ENCODE data around the gene SUPT3H.
"Not testable (repeated sequence)": the region's sequence is repeated elsewhere in the genome, so short reads cannot be mapped to it uniquely, and the experiment has no call there.

SUPT3H gene

GRCh38 chr6:45289751-45290514, 87.8 kb downstream of the SUPT3H start:
- no peak overlapping the region for H2AFZ ChIP-seq (ENCODE audit: insufficient read depth, low read length, poor library complexity)
- H4K91ac ChIP-seq (ENCODE audit: low read depth, low read length) = no peak overlapping the region
- H2BK5ac ChIP-seq (ENCODE audit: low read depth, low read length, poor library complexity) = no peak overlapping the region
- H2AK5ac ChIP-seq (ENCODE audit: low read length) = no peak overlapping the region
- no peaks in the 10 kb centered on the region for H3K79me1 ChIP-seq (ENCODE audit: low read length)
- no peak overlapping the region for H3K4ac ChIP-seq (ENCODE audit: low read depth, low read length)
- H2BK12ac ChIP-seq (ENCODE audit: low read length) = no peak overlapping the region
- no peak overlapping the region for H3K9ac ChIP-seq (ENCODE audit: low read length)
- no peak overlapping the region for H3K4me2 ChIP-seq (ENCODE audit: low read length)
- no peak overlapping the region for H3K14ac ChIP-seq (ENCODE audit: low read length)
- no peak overlapping the region for H2BK120ac ChIP-seq (ENCODE audit: insufficient read depth, low read length, poor library complexity)
- no peak overlapping the region for H3K4me3 ChIP-seq (ENCODE audit: low read depth, low read length)
- H3K9me3 ChIP-seq (ENCODE audit: insufficient read depth, low read depth, low read length) = no peaks in the 10 kb centered on the region
- no peak overlapping the region for H4K12ac ChIP-seq (ENCODE audit: low read depth, low read length)
- H3K36me3 ChIP-seq (ENCODE audit: control insufficient read depth in 1 of 2, insufficient read depth in 2 of 2, low read length in 2 of 2) = no peaks in the 10 kb centered on the region
- H3K4me1 ChIP-seq (ENCODE audit: control insufficient read depth in 1 of 2, insufficient read depth in 2 of 2, low read length in 2 of 2) = no peaks in the 10 kb centered on the region
- H3K79me2 ChIP-seq (ENCODE audit: control insufficient read depth, insufficient read depth, low read length, poor library complexity) = no peaks in the 10 kb centered on the region
- H3K18ac ChIP-seq (ENCODE audit: low read length) = no peak overlapping the region
- DNase-seq = peak; percentile 72 to 88
- no CpG with 5 or more reads among the region's 5 CpGs for WGBS (ENCODE audit: extremely low coverage, insufficient coverage, insufficient read length)
- no peak overlapping the region for H3K27ac ChIP-seq (ENCODE audit: low read depth, low read length)
- H4K8ac ChIP-seq (ENCODE audit: low read depth, low read length) = no peak overlapping the region
- H3K27me3 ChIP-seq (ENCODE audit: insufficient read depth, low read length) = no peaks in the 10 kb centered on the region
- no peak overlapping the region for H3K23ac ChIP-seq (ENCODE audit: low read length)

GRCh38 chr6:45286707-45287106, 91.0 kb downstream of the SUPT3H start:
- H3K23ac ChIP-seq (ENCODE audit: low read length); H4K8ac ChIP-seq (ENCODE audit: low read depth, low read length); H3K79me2 ChIP-seq (ENCODE audit: control insufficient read depth, insufficient read depth, low read length, poor library complexity); H3K27ac ChIP-seq (ENCODE audit: low read depth, low read length); H3K79me1 ChIP-seq (ENCODE audit: low read length); DNase-seq; H3K4me2 ChIP-seq (ENCODE audit: low read length); H2AK5ac ChIP-seq (ENCODE audit: low read length); H3K18ac ChIP-seq (ENCODE audit: low read length); H3K27me3 ChIP-seq (ENCODE audit: insufficient read depth, low read length); H4K91ac ChIP-seq (ENCODE audit: low read depth, low read length); H3K4me3 ChIP-seq (ENCODE audit: low read depth, low read length); H3K36me3 ChIP-seq (ENCODE audit: control insufficient read depth in 1 of 2, insufficient read depth in 2 of 2, low read length in 2 of 2); H4K12ac ChIP-seq (ENCODE audit: low read depth, low read length); H2BK12ac ChIP-seq (ENCODE audit: low read length); H3K9me3 ChIP-seq (ENCODE audit: insufficient read depth, low read depth, low read length); H2BK5ac ChIP-seq (ENCODE audit: low read depth, low read length, poor library complexity); H2BK120ac ChIP-seq (ENCODE audit: insufficient read depth, low read length, poor library complexity); H3K14ac ChIP-seq (ENCODE audit: low read length); H2AFZ ChIP-seq (ENCODE audit: insufficient read depth, low read length, poor library complexity); H3K4ac ChIP-seq (ENCODE audit: low read depth, low read length); H3K4me1 ChIP-seq (ENCODE audit: control insufficient read depth in 1 of 2, insufficient read depth in 2 of 2, low read length in 2 of 2); H3K9ac ChIP-seq (ENCODE audit: low read length): not testable (repeated sequence)
- no CpG with 5 or more reads among the region's 3 CpGs for WGBS (ENCODE audit: extremely low coverage, insufficient coverage, insufficient read length)

- H4K8ac ChIP-seq (ENCODE audit: low read depth, low read length) = no peak overlapping the region
- H3K79me1 ChIP-seq (ENCODE audit: low read length) = no peaks in the 10 kb centered on the region
- peaks cover 5% of the 10 kb centered on the region for H3K9me3 ChIP-seq (ENCODE audit: insufficient read depth, low read depth, low read length)
- H3K4me2 ChIP-seq (ENCODE audit: low read length) = no peak overlapping the region
- no peak overlapping the region for H3K23ac ChIP-seq (ENCODE audit: low read length)
- no peak overlapping the region for H4K12ac ChIP-seq (ENCODE audit: low read depth, low read length)
- no peak overlapping the region for H3K14ac ChIP-seq (ENCODE audit: low read length)
- no peak overlapping the region for H2BK12ac ChIP-seq (ENCODE audit: low read length)
- no peaks in the 10 kb centered on the region for H3K36me3 ChIP-seq (ENCODE audit: control insufficient read depth in 1 of 2, insufficient read depth in 2 of 2, low read length in 2 of 2)
- WGBS (ENCODE audit: extremely low coverage, insufficient coverage, insufficient read length) = no CpG with 5 or more reads among the region's 1 CpG
- no peaks in the 10 kb centered on the region for H3K4me1 ChIP-seq (ENCODE audit: control insufficient read depth in 1 of 2, insufficient read depth in 2 of 2, low read length in 2 of 2)
- H3K4ac ChIP-seq (ENCODE audit: low read depth, low read length) = no peak overlapping the region
- no peak overlapping the region for H4K91ac ChIP-seq (ENCODE audit: low read depth, low read length)
- H3K4me3 ChIP-seq (ENCODE audit: low read depth, low read length) = no peak overlapping the region
- no peak overlapping the region for H2AK5ac ChIP-seq (ENCODE audit: low read length)
- no peak overlapping the region for H2AFZ ChIP-seq (ENCODE audit: insufficient read depth, low read length, poor library complexity)
- H2BK5ac ChIP-seq (ENCODE audit: low read depth, low read length, poor library complexity) = no peak overlapping the region
- no peaks in the 10 kb centered on the region for H3K27me3 ChIP-seq (ENCODE audit: insufficient read depth, low read length)
- no peaks in the 10 kb centered on the region for H3K79me2 ChIP-seq (ENCODE audit: control insufficient read depth, insufficient read depth, low read length, poor library complexity)
- no peak overlapping the region for H3K9ac ChIP-seq (ENCODE audit: low read length)
- H2BK120ac ChIP-seq (ENCODE audit: insufficient read depth, low read length, poor library complexity) = no peak overlapping the region
- DNase-seq = no peak
- no peak overlapping the region for H3K18ac ChIP-seq (ENCODE audit: low read length)
- H3K27ac ChIP-seq (ENCODE audit: low read depth, low read length) = no peak overlapping the region
Measured at GRCh38 chr6:45278367-45278766, 99.4 kb downstream of the SUPT3H start.

DNA sequence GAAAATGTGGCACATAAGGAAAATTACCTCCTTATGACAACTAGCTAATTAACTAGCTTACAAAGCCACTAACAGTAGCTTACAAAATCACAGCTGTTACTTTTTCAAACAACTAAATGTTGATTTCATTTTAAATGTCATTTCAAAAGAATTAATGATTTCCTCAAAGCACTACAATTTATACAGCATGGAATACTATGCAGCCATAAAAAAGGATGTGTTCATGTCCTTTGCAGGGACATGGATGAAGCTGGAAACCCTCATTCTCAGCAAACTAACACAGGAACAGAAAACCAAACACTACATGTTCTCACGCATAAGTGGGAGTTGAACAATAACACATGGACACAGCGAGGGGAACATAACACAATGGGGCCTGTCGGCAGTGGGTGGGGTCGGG, 100.0 kb downstream of the SUPT3H start:
- H3K27ac ChIP-seq (ENCODE audit: low read depth, low read length); H3K9me3 ChIP-seq (ENCODE audit: insufficient read depth, low read depth, low read length); H3K4me1 ChIP-seq (ENCODE audit: control insufficient read depth in 1 of 2, insufficient read depth in 2 of 2, low read length in 2 of 2); H3K4me2 ChIP-seq (ENCODE audit: low read length); H3K9ac ChIP-seq (ENCODE audit: low read length); H3K4ac ChIP-seq (ENCODE audit: low read depth, low read length); DNase-seq; H3K79me1 ChIP-seq (ENCODE audit: low read length); H4K91ac ChIP-seq (ENCODE audit: low read depth, low read length); H3K79me2 ChIP-seq (ENCODE audit: control insufficient read depth, insufficient read depth, low read length, poor library complexity); H3K14ac ChIP-seq (ENCODE audit: low read length); H3K36me3 ChIP-seq (ENCODE audit: control insufficient read depth in 1 of 2, insufficient read depth in 2 of 2, low read length in 2 of 2); H4K8ac ChIP-seq (ENCODE audit: low read depth, low read length); H3K23ac ChIP-seq (ENCODE audit: low read length); H2AFZ ChIP-seq (ENCODE audit: insufficient read depth, low read length, poor library complexity); H3K27me3 ChIP-seq (ENCODE audit: insufficient read depth, low read length); H2BK5ac ChIP-seq (ENCODE audit: low read depth, low read length, poor library complexity); H3K18ac ChIP-seq (ENCODE audit: low read length); H2BK120ac ChIP-seq (ENCODE audit: insufficient read depth, low read length, poor library complexity); H4K12ac ChIP-seq (ENCODE audit: low read depth, low read length); H3K4me3 ChIP-seq (ENCODE audit: low read depth, low read length); H2AK5ac ChIP-seq (ENCODE audit: low read length); H2BK12ac ChIP-seq (ENCODE audit: low read length): not testable (repeated sequence)
- WGBS (ENCODE audit: extremely low coverage, insufficient coverage, insufficient read length) = no CpG with 5 or more reads among the region's 4 CpGs

Data from trophoblast cell (in vitro differentiated cells and primary cell).